GM19452 (cell line): ENCODE data around the gene NCOR1.
A peak's percentile ranks its signal among the peaks of the same experiment; 100 is the strongest.

Source experiments
- ATAC-seq: cut with Tn5 transposase; IDR thresholded peaks from one replicate; pipeline ENCODE4 v1.9.1; 2021; ENCODE audit not compliant: unreplicated experiment

NCOR1 gene

GRCh38 chr17:15981646-15982580 lies 233.4 kb downstream of the NCOR1 start:
- no peak for ATAC-seq

- peak; percentile 89 for ATAC-seq
Observed at GRCh38 chr17:15981208-15981607, 234.1 kb downstream of the NCOR1 start.
